Measurements from ENCODE around the gene HNRNPL.

The HNRNPL gene

DNA sequence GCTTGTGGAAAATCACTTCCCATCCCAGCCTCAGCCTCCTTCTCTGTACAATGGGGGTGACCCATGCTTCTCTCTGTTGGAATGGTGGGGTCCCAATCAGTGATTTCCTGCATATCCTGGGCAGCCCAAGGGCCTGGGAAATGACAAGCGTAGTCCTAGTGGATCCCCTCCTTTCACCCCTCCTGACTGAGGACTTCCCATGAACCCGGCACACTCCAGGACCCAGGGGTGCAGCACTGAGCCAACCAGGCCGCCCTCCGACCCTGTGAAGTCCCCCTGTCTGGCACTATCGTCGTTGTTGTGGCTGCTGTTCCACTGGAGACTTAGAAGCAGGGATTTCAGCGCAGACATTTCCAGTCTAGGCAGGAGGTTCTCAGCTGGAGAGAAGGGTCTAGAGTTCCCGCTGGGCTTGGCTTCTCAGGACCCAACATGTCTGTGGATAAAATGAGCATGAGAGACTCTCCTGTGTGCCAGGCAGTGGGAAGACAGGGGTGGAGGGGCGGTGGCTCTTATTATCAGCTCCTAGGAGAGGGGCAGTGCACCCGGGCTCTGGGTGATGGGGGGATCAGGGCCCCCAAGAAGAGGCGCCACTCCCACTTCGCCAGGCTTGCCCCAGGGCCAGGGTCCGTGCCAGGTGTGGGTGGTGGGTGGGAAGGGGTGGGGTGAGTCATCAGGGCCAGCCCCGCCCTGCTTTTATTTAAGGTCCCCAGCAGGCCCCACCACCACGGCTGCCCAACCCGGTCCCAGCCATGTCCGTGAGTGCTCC is 61.1 kb downstream of the HNRNPL start, which contains the start of gene LGALS7B:
TSS of gene LGALS7B (plus strand) at position 723 of the 766 bp plus-strand sequence. CDS start at position 750, 27 bp downstream.
- H3K4me3 ChIP-seq (ENCODE audit: low read depth, low read length) = no peak within 1 kb of the TSS
- DNase-seq (ENCODE audit: low read depth) = no peak
- TF ChIP-seq, protein P1, sequence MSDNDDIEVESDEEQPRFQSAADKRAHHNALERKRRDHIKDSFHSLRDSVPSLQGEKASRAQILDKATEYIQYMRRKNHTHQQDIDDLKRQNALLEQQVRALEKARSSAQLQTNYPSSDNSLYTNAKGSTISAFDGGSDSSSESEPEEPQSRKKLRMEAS (IDR thresholded peaks at IDR 0.05; ENCODE audit: low read depth, low read length) = no peak
- TF ChIP-seq, protein P2, sequence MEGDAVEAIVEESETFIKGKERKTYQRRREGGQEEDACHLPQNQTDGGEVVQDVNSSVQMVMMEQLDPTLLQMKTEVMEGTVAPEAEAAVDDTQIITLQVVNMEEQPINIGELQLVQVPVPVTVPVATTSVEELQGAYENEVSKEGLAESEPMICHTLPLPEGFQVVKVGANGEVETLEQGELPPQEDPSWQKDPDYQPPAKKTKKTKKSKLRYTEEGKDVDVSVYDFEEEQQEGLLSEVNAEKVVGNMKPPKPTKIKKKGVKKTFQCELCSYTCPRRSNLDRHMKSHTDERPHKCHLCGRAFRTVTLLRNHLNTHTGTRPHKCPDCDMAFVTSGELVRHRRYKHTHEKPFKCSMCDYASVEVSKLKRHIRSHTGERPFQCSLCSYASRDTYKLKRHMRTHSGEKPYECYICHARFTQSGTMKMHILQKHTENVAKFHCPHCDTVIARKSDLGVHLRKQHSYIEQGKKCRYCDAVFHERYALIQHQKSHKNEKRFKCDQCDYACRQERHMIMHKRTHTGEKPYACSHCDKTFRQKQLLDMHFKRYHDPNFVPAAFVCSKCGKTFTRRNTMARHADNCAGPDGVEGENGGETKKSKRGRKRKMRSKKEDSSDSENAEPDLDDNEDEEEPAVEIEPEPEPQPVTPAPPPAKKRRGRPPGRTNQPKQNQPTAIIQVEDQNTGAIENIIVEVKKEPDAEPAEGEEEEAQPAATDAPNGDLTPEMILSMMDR (IDR thresholded peaks at IDR 0.05; ENCODE audit: low read depth, low read length) = no peak
- no peak for TF ChIP-seq POLR2A (IDR thresholded peaks at IDR 0.05; ENCODE audit: extremely low read depth, insufficient read length)
- TF ChIP-seq MYC (IDR thresholded peaks at IDR 0.05; ENCODE audit: low read depth, low read length) = no peak

DNA sequence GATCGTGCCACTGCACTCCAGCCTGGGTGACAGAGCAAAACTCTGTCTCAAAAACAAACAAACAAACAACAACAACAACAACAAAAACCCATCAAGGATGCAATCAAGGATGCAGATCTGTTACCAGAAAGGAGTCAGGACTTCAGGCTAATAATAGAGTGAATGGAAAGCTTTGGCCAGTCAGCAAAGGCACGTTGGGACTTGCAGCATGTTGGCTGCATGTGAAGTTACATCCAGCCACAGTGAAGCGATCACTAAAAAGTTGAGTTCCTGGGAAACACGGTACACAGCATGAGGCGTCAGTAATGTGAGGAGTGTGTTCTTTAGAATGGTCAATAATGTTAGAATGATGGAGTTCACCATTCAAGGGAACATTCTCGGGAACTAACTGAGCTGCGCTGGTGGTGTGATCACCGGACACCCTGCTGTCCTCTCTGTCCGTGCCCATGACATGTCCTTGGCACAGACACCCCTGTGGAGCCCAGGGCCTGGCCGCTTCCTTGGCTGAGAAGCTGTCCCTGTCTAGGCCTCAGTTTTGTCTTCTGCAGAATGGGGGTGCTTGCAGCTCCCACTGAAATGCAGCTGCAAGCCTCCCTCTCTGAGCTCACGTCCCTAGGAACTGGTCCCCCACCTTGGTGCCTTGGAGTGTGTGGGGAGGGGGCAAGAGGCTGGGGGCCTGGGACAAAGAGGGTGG is 63.1 kb downstream of the HNRNPL start:
- no peak for DNase-seq (ENCODE audit: low read depth)
- TF ChIP-seq MYC (IDR thresholded peaks at IDR 0.05; ENCODE audit: low read depth, low read length) (no peak), POLR2A (IDR thresholded peaks at IDR 0.05; ENCODE audit: extremely low read depth, insufficient read length) (no peak)
- TF ChIP-seq, protein P2 (IDR thresholded peaks at IDR 0.05; ENCODE audit: low read depth, low read length) = no peak
- TF ChIP-seq, protein P1 (IDR thresholded peaks at IDR 0.05; ENCODE audit: low read depth, low read length) = no peak
- no peak overlapping the region for H3K4me3 ChIP-seq (ENCODE audit: low read depth, low read length)
